Kidney epithelial cell (primary cell): Measurements from ENCODE around the gene FLRT2. TPM values are rescaled to one million over a fixed set of nuclear protein-coding genes. Genes with fewer than 3 reads are reported as not detected.

Experiments
- DNase-seq: peaks from one replicate; pipeline ENCODE4 v3.0.0-alpha.2; 2010; ENCODE audit warnings: low read depth
- H3K27me3 ChIP-seq: 2 replicates; pipeline ENCODE4 v1.6.0; 2011; ENCODE audit warnings: low read length; ENCODE audit not compliant: control insufficient read depth, insufficient read depth
- H3K36me3 ChIP-seq: 2 replicates; pipeline ENCODE4 v1.5.1; 2011; ENCODE audit warnings: low read length; ENCODE audit not compliant: control insufficient read depth, insufficient read depth
- H3K4me3 ChIP-seq: 2 replicates; pipeline ENCODE4 v1.5.1; 2011; ENCODE audit warnings: low read depth, mild to moderate bottlenecking, control low read depth, low read length
- CTCF ChIP-seq: IDR thresholded peaks from 2 replicates; pipeline ENCODE4 v1.5.1; 2011; ENCODE audit warnings: mild to moderate bottlenecking, moderate library complexity, low read length, control low read depth, inconsistent platforms; ENCODE audit not compliant: insufficient read depth, poor library complexity, severe bottlenecking
- total RNA-seq: library from RNA; depleted of rRNA; stranded (reverse); fragments of >200 nt; gene quantifications from 2 replicates; pipeline ENCODE4 v1.2.3, GENCODE V29; 2015

FLRT2 gene
- total RNA-seq, 1 donor from 2014 or later = 8.1 TPM

GRCh38 chr14:85702191-85702590, 172.2 kb downstream of the FLRT2 start:
- TF ChIP-seq CTCF = no peak
- no peak for DNase-seq
- no peak overlapping the region for H3K4me3 ChIP-seq
- no peaks in the 10 kb centered on the region for H3K36me3 ChIP-seq
- no peaks in the 10 kb centered on the region for H3K27me3 ChIP-seq

GRCh38 chr14:85702997-85703396, 173.1 kb downstream of the FLRT2 start:
- TF ChIP-seq CTCF = no peak
- no peak for DNase-seq
- Histone ChIP-seq H3K36me3 (no peaks in the 10 kb centered on the region), H3K4me3 (no peak overlapping the region), H3K27me3 (no peaks in the 10 kb centered on the region)
